ENCODE results near the gene GLIS2.

Gene GLIS2

GRCh38 chr16:4352843-4353242 is 37.0 kb downstream of the GLIS2 start:
- Histone ChIP-seq H3K79me1 (ENCODE audit: low read length) (peaks cover 12% of the 10 kb centered on the region), H4K5ac (ENCODE audit: low read length) (no peak overlapping the region), H2BK5ac (ENCODE audit: low read length) (no peak overlapping the region), H3K4ac (ENCODE audit: low read depth, low read length) (no peak overlapping the region), H3K4me2 (ENCODE audit: low read length) (no peak overlapping the region), H3K4me3 (ENCODE audit: low read length) (no peak overlapping the region), H3K9ac (ENCODE audit: low read length) (no peak overlapping the region), H3K79me2 (ENCODE audit: control insufficient read depth, insufficient read depth, low read length) (peaks cover 24% of the 10 kb centered on the region), H2BK15ac (replicated peaks; ENCODE audit: low read depth) (no peak overlapping the region), H3K27ac (ENCODE audit: low read depth, low read length) (no peak overlapping the region), H3K36me3 (ENCODE audit: control insufficient read depth, insufficient read depth, low read length) (no peaks in the 10 kb centered on the region), H4K8ac (ENCODE audit: low read depth, low read length) (no peak overlapping the region), H2AK5ac (ENCODE audit: low read length) (no peak overlapping the region), H3K18ac (ENCODE audit: low read length) (no peak overlapping the region), H3K56ac (ENCODE audit: low read length) (no peak overlapping the region), H3K27me3 (ENCODE audit: insufficient read depth, low read length, poor library complexity) (no peaks in the 10 kb centered on the region), H3K4me1 (ENCODE audit: control insufficient read depth, low read depth, low read length) (no peaks in the 10 kb centered on the region), H3K23ac (ENCODE audit: low read length) (no peak overlapping the region), H2BK120ac (ENCODE audit: low read depth, low read length) (no peak overlapping the region)
- no CpG with 5 or more reads among the region's 5 CpGs for WGBS (ENCODE audit: extremely low coverage, insufficient coverage, low lambda C conversion rate)
- no peak for DNase-seq

GRCh38 chr16:4353675-4354074 is 37.8 kb downstream of the GLIS2 start:
- Histone ChIP-seq H3K9ac (ENCODE audit: low read length) (no peak overlapping the region), H3K4ac (ENCODE audit: low read depth, low read length) (no peak overlapping the region), H3K79me2 (ENCODE audit: control insufficient read depth, insufficient read depth, low read length) (peaks cover 18% of the 10 kb centered on the region), H3K79me1 (ENCODE audit: low read length) (peaks cover 7% of the 10 kb centered on the region), H3K36me3 (ENCODE audit: control insufficient read depth, insufficient read depth, low read length) (no peaks in the 10 kb centered on the region), H3K27me3 (ENCODE audit: insufficient read depth, low read length, poor library complexity) (no peaks in the 10 kb centered on the region), H3K18ac (ENCODE audit: low read length) (no peak overlapping the region), H3K27ac (ENCODE audit: low read depth, low read length) (no peak overlapping the region), H3K4me2 (ENCODE audit: low read length) (no peak overlapping the region), H2AK5ac (ENCODE audit: low read length) (no peak overlapping the region), H3K4me1 (ENCODE audit: control insufficient read depth, low read depth, low read length) (no peaks in the 10 kb centered on the region), H3K56ac (ENCODE audit: low read length) (no peak overlapping the region), H3K4me3 (ENCODE audit: low read length) (no peak overlapping the region), H2BK120ac (ENCODE audit: low read depth, low read length) (no peak overlapping the region), H2BK5ac (ENCODE audit: low read length) (no peak overlapping the region), H3K23ac (ENCODE audit: low read length) (no peak overlapping the region), H4K8ac (ENCODE audit: low read depth, low read length) (no peak overlapping the region), H4K5ac (ENCODE audit: low read length) (no peak overlapping the region), H2BK15ac (replicated peaks; ENCODE audit: low read depth) (no peak overlapping the region)
- no peak for DNase-seq
- no CpG with 5 or more reads among the region's 4 CpGs for WGBS (ENCODE audit: extremely low coverage, insufficient coverage, low lambda C conversion rate)

- no CpG with 5 or more reads among the region's 20 CpGs for WGBS (ENCODE audit: extremely low coverage, insufficient coverage, low lambda C conversion rate)
- Histone ChIP-seq H3K4me1 (ENCODE audit: control insufficient read depth, low read depth, low read length) (no peaks in the 10 kb centered on the region), H3K23ac (ENCODE audit: low read length) (no peak overlapping the region), H3K27me3 (ENCODE audit: insufficient read depth, low read length, poor library complexity) (no peaks in the 10 kb centered on the region), H3K4me3 (ENCODE audit: low read length) (no peak overlapping the region), H4K8ac (ENCODE audit: low read depth, low read length) (no peak overlapping the region), H4K5ac (ENCODE audit: low read length) (no peak overlapping the region), H2AK5ac (ENCODE audit: low read length) (no peak overlapping the region), H2BK15ac (replicated peaks; ENCODE audit: low read depth) (no peak overlapping the region), H3K9ac (ENCODE audit: low read length) (no peak overlapping the region), H3K56ac (ENCODE audit: low read length) (no peak overlapping the region), H3K36me3 (ENCODE audit: control insufficient read depth, insufficient read depth, low read length) (no peaks in the 10 kb centered on the region), H3K4ac (ENCODE audit: low read depth, low read length) (no peak overlapping the region), H3K18ac (ENCODE audit: low read length) (no peak overlapping the region), H3K79me1 (ENCODE audit: low read length) (peaks cover 2% of the 10 kb centered on the region), H3K4me2 (ENCODE audit: low read length) (no peak overlapping the region), H3K79me2 (ENCODE audit: control insufficient read depth, insufficient read depth, low read length) (peaks cover 10% of the 10 kb centered on the region), H2BK120ac (ENCODE audit: low read depth, low read length) (no peak overlapping the region), H3K27ac (ENCODE audit: low read depth, low read length) (no peak overlapping the region), H2BK5ac (ENCODE audit: low read length) (no peak overlapping the region)
- no peak for DNase-seq
Observed at GRCh38 chr16:4354512-4355409, 38.9 kb downstream of the GLIS2 start.

- H3K4me1 ChIP-seq (ENCODE audit: control insufficient read depth, low read depth, low read length) = no peaks in the 10 kb centered on the region
- no peak overlapping the region for H3K4me2 ChIP-seq (ENCODE audit: low read length)
- no peak overlapping the region for H2BK15ac ChIP-seq (replicated peaks; ENCODE audit: low read depth)
- no peak overlapping the region for H4K5ac ChIP-seq (ENCODE audit: low read length)
- H3K56ac ChIP-seq (ENCODE audit: low read length) = no peak overlapping the region
- no peaks in the 10 kb centered on the region for H3K36me3 ChIP-seq (ENCODE audit: control insufficient read depth, insufficient read depth, low read length)
- no peaks in the 10 kb centered on the region for H3K79me2 ChIP-seq (ENCODE audit: control insufficient read depth, insufficient read depth, low read length)
- H2BK120ac ChIP-seq (ENCODE audit: low read depth, low read length) = no peak overlapping the region
- WGBS (ENCODE audit: extremely low coverage, insufficient coverage, low lambda C conversion rate) = no CpG with 5 or more reads among the region's 7 CpGs
- no peak for DNase-seq
- no peak overlapping the region for H4K8ac ChIP-seq (ENCODE audit: low read depth, low read length)
- H3K27ac ChIP-seq (ENCODE audit: low read depth, low read length) = no peak overlapping the region
- H2BK5ac ChIP-seq (ENCODE audit: low read length) = no peak overlapping the region
- H3K23ac ChIP-seq (ENCODE audit: low read length) = no peak overlapping the region
- no peaks in the 10 kb centered on the region for H3K27me3 ChIP-seq (ENCODE audit: insufficient read depth, low read length, poor library complexity)
- H2AK5ac ChIP-seq (ENCODE audit: low read length) = no peak overlapping the region
- H3K4ac ChIP-seq (ENCODE audit: low read depth, low read length) = no peak overlapping the region
- no peak overlapping the region for H3K18ac ChIP-seq (ENCODE audit: low read length)
- H3K4me3 ChIP-seq (ENCODE audit: low read length) = no peak overlapping the region
- H3K9ac ChIP-seq (ENCODE audit: low read length) = no peak overlapping the region
- H3K79me1 ChIP-seq (ENCODE audit: low read length) = no peaks in the 10 kb centered on the region
Observed at GRCh38 chr16:4356820-4357219, 41.0 kb downstream of the GLIS2 start.

- H3K79me1 ChIP-seq (ENCODE audit: low read length) = no peaks in the 10 kb centered on the region
- no peak overlapping the region for H3K4me2 ChIP-seq (ENCODE audit: low read length)
- H3K9ac ChIP-seq (ENCODE audit: low read length) = no peak overlapping the region
- no peak overlapping the region for H3K4ac ChIP-seq (ENCODE audit: low read depth, low read length)
- no peaks in the 10 kb centered on the region for H3K4me1 ChIP-seq (ENCODE audit: control insufficient read depth, low read depth, low read length)
- no peak overlapping the region for H4K5ac ChIP-seq (ENCODE audit: low read length)
- H3K4me3 ChIP-seq (ENCODE audit: low read length) = no peak overlapping the region
- no peak overlapping the region for H2BK5ac ChIP-seq (ENCODE audit: low read length)
- no peak overlapping the region for H4K8ac ChIP-seq (ENCODE audit: low read depth, low read length)
- no peak overlapping the region for H3K56ac ChIP-seq (ENCODE audit: low read length)
- no peak overlapping the region for H2AK5ac ChIP-seq (ENCODE audit: low read length)
- no peak overlapping the region for H3K27ac ChIP-seq (ENCODE audit: low read depth, low read length)
- DNase-seq = no peak
- no peaks in the 10 kb centered on the region for H3K79me2 ChIP-seq (ENCODE audit: control insufficient read depth, insufficient read depth, low read length)
- no peak overlapping the region for H2BK15ac ChIP-seq (replicated peaks; ENCODE audit: low read depth)
- no peak overlapping the region for H2BK120ac ChIP-seq (ENCODE audit: low read depth, low read length)
- WGBS (ENCODE audit: extremely low coverage, insufficient coverage, low lambda C conversion rate) = no CpG with 5 or more reads among the region's 19 CpGs
- H3K36me3 ChIP-seq (ENCODE audit: control insufficient read depth, insufficient read depth, low read length) = no peaks in the 10 kb centered on the region
- no peaks in the 10 kb centered on the region for H3K27me3 ChIP-seq (ENCODE audit: insufficient read depth, low read length, poor library complexity)
- H3K23ac ChIP-seq (ENCODE audit: low read length) = no peak overlapping the region
- no peak overlapping the region for H3K18ac ChIP-seq (ENCODE audit: low read length)
Observed at GRCh38 chr16:4358236-4358635, 42.4 kb downstream of the GLIS2 start.

All from mesendoderm (in vitro differentiated cells).